ENCODE data around the gene REPS1. TPM values are rescaled to one million over a fixed set of nuclear protein-coding genes. Genes with fewer than 3 reads are reported as not detected.

REPS1 gene
- polyA plus RNA-seq, 5 donors = 51.5 to 71.7 (median 64.9) TPM

DNA sequence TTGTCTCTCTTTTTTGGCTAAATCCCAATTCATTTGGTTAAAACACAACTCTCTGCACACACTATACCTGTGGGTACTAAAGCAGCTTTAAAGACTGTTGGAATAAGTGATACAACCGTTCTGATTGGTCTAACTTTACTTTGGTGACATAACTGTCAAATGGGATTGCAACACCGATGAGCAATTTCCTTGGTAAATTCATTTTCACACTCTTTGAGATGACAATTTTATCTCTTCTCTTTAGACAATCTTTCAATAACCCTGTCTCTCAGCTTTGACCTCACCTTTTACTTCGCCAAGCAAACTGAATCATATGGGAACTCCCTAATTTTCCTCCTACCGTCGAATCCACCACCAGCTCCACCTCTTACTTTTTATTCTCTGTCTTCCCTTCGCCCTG is 131.4 kb downstream of the REPS1 start:
- no peak for DNase-seq

Other genes with a start within 250 kb of the REPS1 start
- gene CCDC28A, start 214.5 kb downstream of the REPS1 start, polyA plus RNA-seq (ENCODE audit: insufficient read depth in 1 of 5, insufficient read length in 5 of 5, low replicate concordance in 1 of 5) = 10 to 100 TPM; 17.5 to 26.9 (median 19.9) TPM
- gene ECT2L, start 192.2 kb downstream of the REPS1 start, polyA plus RNA-seq (ENCODE audit: insufficient read depth in 1 of 5, insufficient read length in 5 of 5, low replicate concordance in 1 of 5) = 1 to 10 TPM in 4 of 5 donors, under 1 TPM in 1; 0.63 to 3.3 (median 1.8) TPM
- gene ABRACL, start 40.5 kb upstream of the REPS1 start, polyA plus RNA-seq (ENCODE audit: insufficient read depth in 1 of 5, insufficient read length in 5 of 5, low replicate concordance in 1 of 5) = 10 to 100 TPM; 25.6 to 39.7 (median 28.7) TPM
- 10 to 100 TPM; 14.6 to 19.8 (median 17.8) TPM for gene HECA, start 146.8 kb upstream of the REPS1 start, polyA plus RNA-seq (ENCODE audit: insufficient read depth in 1 of 5, insufficient read length in 5 of 5, low replicate concordance in 1 of 5)